GM18502 (cell line): ENCODE data around the gene GBGT1.
"Not testable (repeated sequence)": the region's sequence is repeated elsewhere in the genome, so short reads cannot be mapped to it uniquely, and the experiment has no call there.

Experiments
- ATAC-seq: cut with Tn5 transposase; IDR thresholded peaks from one replicate; pipeline ENCODE4 v1.9.1; 2021; ENCODE audit warnings: mild to moderate bottlenecking; ENCODE audit not compliant: unreplicated experiment, poor library complexity

GBGT1 gene

DNA sequence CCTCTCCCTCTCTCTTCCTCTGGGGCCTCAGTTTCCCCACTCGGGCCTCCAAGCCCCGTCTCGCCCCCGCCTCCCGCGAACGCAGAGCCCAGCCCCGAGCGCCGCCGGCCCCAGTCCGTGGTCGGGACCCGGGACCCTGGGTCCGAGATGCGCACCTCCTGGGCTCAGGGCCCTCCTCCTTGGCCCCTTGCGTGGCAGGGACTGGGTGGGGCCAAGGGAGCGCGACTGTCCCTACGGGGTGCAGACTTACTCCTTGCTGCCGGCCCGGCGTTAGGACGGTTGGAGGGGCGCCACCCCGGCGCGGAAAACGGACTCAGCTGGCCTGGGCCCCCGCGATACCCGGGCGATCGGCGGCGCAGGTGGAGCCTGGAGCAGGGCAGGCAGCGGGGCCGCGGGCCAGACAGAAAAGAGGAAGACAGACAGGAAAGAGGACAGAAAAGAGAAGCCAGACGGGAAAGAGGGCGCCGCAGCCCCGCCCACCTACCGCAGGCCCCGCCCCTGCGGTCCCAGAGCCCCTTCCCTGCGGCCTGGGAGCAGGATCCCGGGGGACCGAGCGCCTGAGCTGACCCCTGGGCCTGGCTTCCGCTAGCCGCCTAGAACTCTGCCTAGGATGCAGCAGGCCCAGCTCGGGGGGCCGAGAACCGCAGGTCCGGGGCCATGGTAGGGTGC lies at the start of gene GBGT1:
TSS of gene GBGT1 (minus strand) at position 411 of the 669 bp plus-strand sequence. CDS start 1,502 bp downstream, outside the sequence.
- peak; percentile 45 for ATAC-seq

DNA sequence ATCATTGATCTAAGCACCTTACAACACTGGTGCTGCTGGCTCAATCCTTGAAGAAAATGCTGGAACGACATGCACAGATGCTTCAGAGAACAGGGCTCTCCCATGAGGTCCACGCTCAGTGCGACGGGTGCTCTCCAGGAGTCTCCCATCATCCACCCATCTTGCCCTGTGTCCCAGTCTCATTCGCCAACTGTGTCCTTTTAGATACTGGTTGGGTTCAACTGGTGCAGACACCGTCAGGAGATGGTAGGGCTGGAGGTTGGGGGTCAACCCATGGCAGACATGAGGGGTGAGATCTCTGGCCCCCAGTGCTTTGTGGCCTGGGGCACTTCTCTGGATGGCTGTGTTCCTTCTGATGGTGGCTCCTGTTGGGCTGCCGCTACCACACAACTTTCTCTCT lies 46.9 kb upstream of the GBGT1 start:
- ATAC-seq: no peak

DNA sequence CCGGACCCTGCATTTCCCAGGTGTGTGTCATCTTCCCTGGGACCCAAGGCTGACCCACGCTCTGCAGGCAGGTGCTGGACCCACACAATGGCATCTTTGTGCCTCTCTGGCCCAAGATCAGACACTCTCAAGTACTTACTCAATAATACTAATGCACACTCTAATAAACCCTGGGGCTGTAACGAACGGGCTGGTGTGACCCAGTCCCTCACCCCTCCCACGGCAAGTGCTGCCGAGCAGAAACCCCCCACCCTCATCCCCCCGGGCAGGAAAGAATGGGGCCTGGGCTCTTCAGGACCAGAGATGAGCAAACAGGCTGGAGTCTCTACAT lies 46.5 kb upstream of the GBGT1 start:
- ATAC-seq: no peak

DNA sequence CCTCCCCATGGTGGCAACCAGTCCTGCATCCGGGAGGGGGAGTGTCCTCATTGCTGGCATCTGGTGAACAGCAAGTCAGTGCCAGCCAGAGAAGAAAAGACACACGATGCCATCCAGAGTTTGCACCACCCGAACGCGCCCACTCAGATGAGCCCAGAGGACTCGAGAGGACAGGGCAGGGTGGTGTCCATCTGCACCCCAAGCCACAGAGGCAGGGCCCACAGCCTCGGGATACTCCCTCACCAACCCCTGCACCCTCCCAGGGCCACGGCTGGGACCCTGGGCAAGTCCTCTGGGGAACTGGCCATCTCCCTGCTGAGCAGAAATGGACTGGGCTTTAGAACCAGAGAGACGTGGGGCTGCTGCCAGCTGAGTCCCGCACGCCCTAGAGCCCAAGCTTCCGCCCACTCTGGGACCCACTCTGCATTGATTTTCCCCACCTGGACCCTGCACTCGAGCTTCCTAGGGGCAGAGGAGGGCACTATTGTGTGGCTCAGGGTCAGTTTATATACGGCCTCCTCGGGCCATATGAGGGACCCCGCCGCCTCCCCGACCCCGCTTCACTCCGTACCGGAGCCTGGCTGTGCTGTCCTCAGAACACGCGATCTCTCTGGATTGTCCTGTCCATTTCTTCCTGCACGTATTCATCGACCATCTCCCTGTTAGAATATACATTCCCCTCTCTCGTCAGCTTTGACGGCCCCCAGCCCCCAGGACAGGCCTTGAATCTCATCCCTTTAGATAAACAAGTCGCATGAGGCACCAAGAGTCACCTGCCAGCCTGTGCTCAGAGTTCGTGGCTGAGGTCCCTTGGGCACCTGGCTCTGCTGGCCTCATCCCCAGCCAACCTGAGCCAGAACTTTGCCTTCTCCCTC lies 45.9 kb upstream of the GBGT1 start:
- ATAC-seq: not testable (repeated sequence)

DNA sequence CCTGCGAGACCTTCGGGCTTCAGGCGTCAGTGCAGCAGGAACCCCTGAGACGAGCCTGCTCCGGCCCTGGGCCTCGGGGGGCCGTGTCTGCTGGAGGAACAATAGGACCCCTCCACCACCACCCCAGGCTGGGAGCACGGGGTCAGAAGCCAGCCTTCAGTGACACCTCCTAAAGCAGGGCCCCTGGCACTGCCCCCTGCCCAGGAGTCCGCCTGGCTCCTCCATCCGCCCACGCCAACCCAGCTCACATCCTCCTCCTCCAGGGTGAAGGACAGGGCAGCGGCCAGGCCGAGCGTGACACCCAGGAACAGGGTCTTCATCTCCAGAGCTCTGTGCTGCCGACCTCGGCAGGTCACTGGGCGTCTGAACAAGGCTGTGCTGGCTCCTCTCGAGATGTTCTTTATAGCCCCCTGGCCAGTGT lies 45.2 kb upstream of the GBGT1 start, which contains the start of gene OBP2B:
TSS of gene OBP2B (minus strand) at position 371 of the 421 bp plus-strand sequence. CDS start at position 320, 51 bp downstream.
- not testable (repeated sequence) for ATAC-seq

DNA sequence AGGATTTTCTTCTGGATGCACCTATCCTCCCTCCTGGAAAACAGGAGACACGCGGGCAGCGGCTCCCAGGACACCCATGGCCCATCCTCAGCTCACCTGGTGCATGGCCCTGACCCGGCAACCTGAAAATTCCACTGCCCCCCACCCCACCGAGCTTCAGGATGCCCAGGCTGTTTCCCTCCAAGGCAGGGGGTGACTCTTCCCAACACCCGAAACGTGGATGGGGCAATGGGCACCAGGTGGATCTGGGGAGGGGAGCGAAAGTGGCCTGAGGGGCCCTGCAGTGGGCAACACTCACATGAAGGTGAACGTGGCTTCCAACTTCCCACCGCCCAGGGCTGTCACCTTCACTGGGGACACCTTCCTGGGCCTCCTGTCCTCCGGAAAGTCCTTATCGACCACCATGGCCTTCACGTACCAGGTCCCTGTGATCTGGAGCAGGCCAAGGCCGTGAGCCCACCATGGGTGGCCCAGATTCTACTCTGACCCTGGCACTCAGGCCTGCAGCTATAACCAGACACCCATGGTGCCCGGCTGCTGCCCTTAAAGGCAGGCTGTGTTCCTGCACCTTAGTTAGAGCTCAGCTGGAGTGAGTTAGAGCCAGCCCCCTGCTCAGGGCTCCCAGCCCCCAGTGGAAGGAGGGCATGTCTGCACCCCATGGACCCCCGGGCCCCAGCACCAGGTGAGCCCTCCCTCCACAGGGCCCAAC lies 44.6 kb upstream of the GBGT1 start:
- not testable (repeated sequence) for ATAC-seq

DNA sequence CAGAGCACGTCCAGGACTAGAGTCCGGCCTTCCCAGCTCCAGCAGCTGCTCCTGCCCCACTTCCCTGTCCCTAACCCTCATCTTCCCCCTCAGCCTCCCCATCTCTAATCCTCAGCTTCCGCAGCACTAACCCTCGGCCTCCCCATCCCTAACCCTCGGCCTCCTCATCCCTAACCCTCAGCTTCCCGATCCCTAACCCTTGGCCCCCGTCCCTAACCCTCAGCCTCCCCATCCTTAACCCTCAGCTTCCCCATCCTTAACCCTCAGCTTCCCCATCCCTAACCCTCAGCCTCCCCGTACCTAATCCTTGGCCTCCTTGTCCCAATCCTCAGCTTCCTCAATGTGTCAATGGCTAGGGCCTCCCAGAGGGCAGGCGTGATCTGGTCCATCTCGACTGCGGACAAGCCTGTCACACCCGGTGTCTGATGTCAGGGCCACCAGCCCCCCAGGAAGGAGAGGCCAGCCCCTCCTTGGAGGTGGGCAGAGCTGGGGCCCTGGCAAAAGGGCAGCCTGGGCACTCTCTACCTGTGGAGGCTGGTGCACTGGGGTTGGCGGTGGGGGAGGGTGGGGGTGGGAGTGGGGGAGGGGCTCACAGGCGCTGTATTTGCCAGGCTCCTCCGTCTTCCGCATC lies 43.9 kb upstream of the GBGT1 start:
- no peak for ATAC-seq

DNA sequence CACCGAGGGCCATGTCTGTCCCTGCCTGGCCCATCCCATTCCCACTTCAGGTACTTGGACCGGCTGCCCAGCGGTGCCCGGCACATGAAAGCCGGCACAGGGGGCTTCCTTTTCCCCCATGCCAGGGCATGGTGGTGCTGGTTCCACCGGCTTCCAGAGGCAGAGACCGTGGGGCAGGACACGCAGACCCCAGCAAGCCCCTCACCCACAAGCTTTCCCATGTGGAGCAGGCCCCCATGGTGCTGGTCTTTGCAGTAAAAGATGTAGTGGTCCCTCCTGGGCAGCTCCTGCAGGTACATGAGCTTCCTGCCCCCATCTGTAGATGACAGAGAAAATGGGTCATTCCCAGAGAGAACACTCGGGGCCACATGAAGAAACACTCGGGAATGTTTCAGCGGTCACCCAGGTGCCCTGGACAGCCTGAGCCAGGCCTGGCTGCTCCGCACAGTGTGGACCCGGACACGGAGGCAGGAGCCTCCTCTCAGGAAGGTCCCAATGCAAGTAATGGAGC lies 43.4 kb upstream of the GBGT1 start:
- ATAC-seq: no peak

DNA sequence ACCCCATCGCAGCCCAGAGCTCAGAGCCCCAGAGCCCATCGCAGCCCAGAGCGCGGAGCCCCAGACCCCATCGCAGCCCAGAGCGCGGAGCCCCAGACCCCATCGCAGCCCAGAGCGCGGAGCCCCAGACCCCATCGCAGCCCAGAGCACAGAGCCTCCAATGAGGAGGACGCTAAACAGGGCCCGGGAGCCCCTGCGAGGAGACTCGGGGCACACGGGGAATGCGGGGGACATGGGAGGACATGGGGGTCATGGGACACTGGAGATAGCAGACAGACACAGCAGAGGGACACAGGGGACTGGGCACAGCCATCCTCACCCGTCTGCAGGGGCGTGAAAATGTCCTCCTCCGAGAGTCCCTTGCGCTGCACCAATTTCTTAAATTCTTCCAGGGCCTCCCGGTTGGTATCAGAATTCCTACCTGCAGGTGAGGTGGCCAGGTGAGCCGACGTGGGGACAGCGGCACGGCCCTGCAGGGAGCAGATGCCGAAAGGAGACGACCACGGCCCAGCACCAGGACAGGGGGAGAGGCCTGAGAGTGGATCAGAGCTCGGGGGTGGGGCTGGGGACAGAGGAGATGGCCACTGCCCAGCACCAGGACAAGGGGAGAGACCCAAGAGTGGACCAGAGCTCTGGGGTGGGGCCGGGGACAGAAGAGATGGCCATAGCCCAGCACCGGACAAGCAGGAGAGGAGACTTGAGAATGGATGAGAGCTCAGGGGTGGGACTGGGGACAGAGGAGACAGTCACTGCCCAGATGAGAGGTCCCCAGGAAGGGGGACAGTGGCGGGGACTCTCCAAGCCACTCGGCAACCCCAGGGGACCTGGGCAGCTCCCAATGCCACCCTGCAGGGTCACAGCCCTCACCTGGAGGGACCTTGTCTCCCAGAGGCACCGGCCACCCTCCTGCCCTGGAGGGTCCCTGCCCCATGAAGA lies 42.5 kb upstream of the GBGT1 start:
- no peak for ATAC-seq

DNA sequence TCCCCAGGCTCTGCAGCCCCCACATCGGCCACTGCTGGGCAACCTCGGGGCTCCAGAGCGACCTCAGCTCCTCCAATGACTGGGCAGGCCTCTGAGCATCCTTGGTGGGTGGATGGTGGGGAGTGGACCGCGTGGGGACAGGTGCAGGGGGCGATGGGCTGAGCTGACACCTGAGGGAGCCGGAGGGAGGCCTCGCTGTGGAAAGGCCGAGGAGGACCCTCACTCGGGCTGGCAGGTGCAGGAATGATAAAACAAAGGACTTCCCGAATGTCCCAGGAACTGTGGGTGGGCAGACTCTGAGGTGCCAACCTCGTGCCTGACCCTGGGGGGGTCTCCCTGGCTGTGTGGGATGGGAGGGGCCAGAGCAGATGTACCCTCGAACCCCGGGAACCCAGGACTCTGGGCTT lies 41.8 kb upstream of the GBGT1 start:
- ATAC-seq: not testable (repeated sequence)

DNA sequence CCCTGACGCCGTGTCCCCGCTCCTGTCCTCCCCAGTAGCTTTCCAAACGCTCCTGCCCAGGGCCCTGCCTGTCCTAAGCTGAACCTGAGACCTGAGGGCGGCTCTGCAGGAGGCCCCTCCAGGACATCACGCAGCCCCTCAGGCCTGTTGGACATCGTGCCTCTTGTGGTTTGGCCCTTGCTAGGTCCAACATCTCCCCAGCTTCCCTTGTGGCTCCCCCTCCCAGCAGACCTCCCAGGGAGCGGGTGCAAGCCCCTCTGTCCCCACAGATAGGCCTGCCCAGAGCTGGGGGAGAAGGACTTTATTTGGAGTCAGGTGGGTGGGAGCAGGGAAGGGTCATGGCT lies 41.3 kb upstream of the GBGT1 start:
- no peak for ATAC-seq

DNA sequence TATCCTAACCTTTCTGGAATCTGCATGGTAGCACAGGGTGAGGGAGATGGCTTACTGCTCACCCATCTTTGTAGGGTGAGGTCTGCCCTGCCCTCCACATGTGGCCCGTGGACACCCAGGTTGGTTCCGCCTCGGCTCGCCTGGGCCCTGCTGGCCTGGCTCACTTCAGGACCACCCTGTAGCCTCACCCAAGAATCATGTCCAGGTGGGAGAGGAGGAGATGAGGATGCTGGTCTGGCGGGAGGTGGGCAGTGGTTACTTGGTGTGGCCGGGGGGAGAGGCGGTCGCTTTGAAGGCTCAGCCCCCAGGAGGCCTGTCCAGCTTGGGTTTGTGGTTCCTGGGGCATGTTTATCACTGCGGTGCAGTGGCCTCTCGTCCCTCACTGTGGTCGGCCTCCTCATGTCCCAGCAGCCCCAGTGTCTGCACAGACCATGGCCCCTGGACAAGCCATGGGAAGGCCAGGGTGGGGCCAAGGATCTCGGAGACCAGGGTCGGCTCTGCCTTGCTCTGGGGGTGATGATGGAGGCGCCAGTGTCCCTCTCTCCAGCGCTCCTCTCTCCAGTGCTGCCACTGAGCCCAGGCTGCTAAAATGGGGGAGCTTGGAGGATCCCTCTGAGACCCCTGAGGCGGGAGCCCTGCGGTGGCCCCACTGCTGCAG lies 40.8 kb upstream of the GBGT1 start:
- no peak for ATAC-seq

DNA sequence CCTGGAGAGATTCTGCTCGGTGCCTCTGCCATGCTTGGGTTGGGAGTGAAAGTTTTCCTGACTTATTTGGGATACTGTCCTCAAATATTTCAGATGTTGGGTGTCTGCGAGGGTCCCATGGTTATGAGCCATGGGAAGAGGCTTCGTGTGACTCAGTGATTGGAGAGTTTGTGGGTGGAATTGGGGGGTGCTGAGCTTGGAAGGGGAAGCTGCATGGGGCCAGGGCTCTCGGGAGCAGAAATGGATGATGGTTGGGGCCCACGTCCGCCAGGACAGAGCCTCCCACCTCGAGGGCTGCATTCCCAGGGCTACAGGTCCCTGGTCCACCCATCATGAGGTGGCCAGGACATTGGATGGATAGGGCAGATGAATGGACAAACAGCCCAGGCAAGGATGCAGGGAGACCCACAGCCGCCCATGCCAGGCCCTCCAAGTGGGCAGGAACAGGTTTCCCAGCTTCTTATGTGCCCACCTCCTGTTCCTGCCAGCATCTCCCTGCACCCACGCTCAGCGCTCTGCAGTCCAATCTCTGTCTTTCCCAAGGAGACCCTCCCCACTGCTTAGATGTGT lies 39.9 kb upstream of the GBGT1 start:
- no peak for ATAC-seq

DNA sequence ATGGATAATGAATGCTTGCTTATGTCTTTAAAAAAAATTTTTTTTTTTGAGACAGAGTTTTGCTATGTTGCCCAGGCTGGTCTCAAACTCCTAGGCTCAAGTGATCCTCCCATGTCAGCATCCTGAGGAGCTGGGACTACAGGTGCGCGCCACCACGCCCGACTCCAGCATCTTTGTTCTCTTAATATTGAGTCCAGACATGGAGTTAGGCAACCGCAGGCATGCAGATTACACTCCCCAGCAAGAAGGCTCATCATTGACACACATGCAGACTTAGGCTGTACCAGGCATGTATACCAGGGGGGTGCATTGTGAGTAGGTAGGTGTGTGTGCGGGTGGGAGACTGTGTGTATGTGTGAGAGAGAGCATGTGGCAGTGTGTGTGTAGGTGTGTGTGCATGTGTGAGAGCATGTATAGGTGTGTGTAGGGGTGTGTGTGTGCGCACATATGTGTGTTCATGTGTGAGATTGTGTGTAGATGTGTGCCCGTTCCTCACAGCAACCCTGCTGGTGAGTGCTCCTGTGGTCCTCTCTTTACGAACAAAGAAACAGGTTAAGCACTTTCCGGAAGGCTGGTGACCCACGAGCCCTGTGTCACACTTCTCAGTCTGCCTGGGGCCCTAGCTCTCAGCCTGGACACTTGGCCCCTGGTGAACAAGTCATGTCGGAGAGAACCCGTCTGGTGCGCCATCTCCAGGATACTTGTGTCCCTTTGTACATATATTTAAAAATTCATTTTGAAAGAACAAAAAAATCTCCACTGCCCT lies 39.2 kb upstream of the GBGT1 start:
- ATAC-seq: no peak

DNA sequence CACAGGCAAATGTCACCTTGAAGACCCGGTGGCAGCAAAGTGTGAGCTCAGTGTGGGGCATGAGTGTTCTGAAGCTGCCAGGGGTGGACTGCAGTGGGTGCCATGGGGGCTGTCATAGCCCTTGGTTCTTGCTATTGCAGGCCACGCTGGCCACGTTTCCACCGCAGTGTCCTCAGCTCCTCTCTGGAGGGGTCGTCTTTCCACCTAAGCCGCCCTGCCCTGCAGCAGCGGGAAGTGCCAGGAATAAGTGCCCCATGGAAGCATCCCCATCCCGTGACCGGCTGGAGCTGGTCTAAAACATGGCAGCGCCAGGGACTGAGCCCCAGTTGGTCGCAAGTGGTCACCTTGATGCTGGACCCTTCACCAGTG lies 38.4 kb upstream of the GBGT1 start:
- no peak for ATAC-seq

DNA sequence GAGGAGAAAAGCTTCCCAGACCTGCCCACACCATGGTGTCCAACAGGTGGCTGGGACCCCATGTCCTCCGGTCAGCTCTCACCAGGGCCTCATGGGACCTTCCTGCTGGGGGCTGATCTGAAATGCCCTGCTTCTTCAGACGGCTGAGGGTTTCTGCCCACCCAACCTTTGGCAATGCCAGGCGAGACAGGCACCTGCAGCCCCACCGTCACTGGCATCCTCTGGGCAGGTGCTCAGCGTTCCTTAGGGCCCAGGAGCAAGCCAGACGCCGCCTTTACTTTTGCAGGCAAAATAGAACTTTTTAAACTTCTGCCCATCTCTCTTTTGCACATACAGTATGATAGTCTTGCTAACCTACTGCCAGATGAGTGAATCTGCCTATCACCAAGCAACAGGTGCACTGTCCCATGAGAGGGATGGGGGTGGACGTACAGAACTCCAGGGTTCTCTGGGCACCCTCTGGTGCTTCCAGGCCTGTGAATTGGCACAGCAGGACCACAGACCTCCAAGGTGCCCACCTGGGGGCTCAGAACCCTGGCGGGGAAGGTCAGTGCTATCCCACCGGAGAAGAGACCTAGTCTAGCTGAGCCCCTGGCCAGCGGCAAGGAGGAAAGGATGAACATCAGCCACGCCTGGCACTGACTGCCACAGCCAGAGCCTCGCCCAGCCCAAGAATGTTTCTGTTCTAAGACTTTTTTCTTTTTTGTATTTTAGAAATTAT lies 37.9 kb upstream of the GBGT1 start:
- ATAC-seq: no peak

DNA sequence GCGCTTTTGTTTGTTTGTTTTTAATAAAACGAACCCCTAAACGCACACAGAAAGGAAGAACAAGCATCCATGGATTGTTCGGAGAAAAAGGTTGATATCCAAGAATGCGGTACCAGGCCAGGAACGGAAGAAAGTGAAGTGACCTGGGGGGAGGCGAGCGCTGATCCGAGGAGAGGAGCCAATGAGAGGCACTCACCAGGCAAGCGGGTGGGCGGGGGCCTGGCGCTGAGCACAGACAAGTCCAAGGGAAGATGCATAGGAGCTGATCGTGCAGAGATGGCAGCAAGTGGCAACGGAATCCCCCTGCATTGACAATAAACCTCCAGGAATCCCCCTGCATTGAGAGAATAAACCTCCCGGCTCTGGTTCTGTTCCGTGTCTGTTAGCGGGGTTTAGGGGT lies 36.9 kb upstream of the GBGT1 start:
- ATAC-seq: no peak
